Ovary (tissue), 9 donors: Measurements from ENCODE around the gene CMTM3. TPM values are rescaled to one million over a fixed set of nuclear protein-coding genes. Genes with fewer than 3 reads are reported as not detected.

Experiments
- DNase-seq, 5 donors: peaks; one replicate each; pipeline ENCODE4 v3.0.0-alpha.2; 2019 to 2020
- H3K27ac ChIP-seq, 2 donors: fragments of 200-600 bp; one replicate each; pipeline versions ENCODE4 v1.5.1 to v1.8.0; 2019 to 2022
- H3K27me3 ChIP-seq: fragments of 200-600 bp; one replicate; pipeline ENCODE4 v1.8.0; 2022
- H3K36me3 ChIP-seq: fragments of 200-600 bp; sonication (generic); one replicate; pipeline ENCODE4 v1.5.1; 2019
- H3K4me1 ChIP-seq: one replicate; pipeline ENCODE4 v1.8.1; 2013; ENCODE audit warnings: mild to moderate bottlenecking, moderate library complexity; ENCODE audit not compliant: insufficient read depth
- H3K4me3 ChIP-seq: fragments of 200-600 bp; sonication (generic); one replicate; pipeline ENCODE4 v1.5.1; 2017
- H3K9me3 ChIP-seq, 2 donors: fragments of 200-600 bp in 1 of 2; sonication (generic) in 1 of 2; one replicate each; pipeline versions ENCODE4 v1.5.1 to v1.8.1; 2013 to 2019; ENCODE audit warnings: mild to moderate bottlenecking in 1 of 2, moderate library complexity in 1 of 2
- CTCF ChIP-seq, 3 donors: fragments of 450-650 bp in 2 of 3; fragments of 200-600 bp in 1 of 3; IDR thresholded peaks; one replicate each; pipeline versions ENCODE4 v1.5.1 to v1.8.0; 2016 to 2022; ENCODE audit warnings: antibody characterized with exemption in 3 of 3, mild to moderate bottlenecking in 1 of 3
- EP300 ChIP-seq: sonication (generic); formaldehyde crosslinking; IDR thresholded peaks from one replicate; pipeline ENCODE4 v1.6.1; 2017; ENCODE audit warnings: antibody characterized with exemption
- POLR2A ChIP-seq: fragments of 450-650 bp; IDR thresholded peaks from one replicate; pipeline ENCODE4 v1.6.1; 2017; ENCODE audit warnings: antibody characterized with exemption, mild to moderate bottlenecking, moderate library complexity
- WGBS, 3 donors: extraction: QIAGEN DNeasy Blood & Tissue Kit in 1 of 3; methylation state at CpG; one replicate each; pipeline versions ENCODE4 v1.1.5 to v1.1.7; 2013 to 2017; 5-methylcytosine and 5-hydroxymethylcytosine counted together
- intact Hi-C, 4 donors: fragments of 100-400 bp; cut with DNase I; formaldehyde crosslinking; loops; one replicate each; pipeline versions ENCODE4 v1.11.0 to v1.15.1; 2022 to 2023
- polyA plus RNA-seq, 2 donors: library from polyadenylated mRNA; stranded (reverse); fragments of 200-250 nt in 1 of 2; fragments of 350-450 nt in 1 of 2; fragmentation: Illumina TruSeq in 1 of 2; extraction: RNeasy Lipid Tissue Mini Kit (QIAGEN cat#74804) in 1 of 2; gene quantifications; one replicate each; pipeline ENCODE4 v1.2.3, GENCODE V29; 2013 to 2014
- total RNA-seq, 7 donors: library from RNA; depleted of rRNA in 2 of 7; stranded (reverse); fragments of >200 nt in 2 of 7; fragmentation: NEBNext Ultra II Directional in 3 of 7; extraction: Animal tissue kit (Norgen Biotek cat#: 25700) in 3 of 7; gene quantifications; one replicate each; pipeline versions ENCODE4 v1.1.0 to v1.2.4, GENCODE V29; 2016 to 2023
- donor health status: DM: no; HTN: no; CAD: no; lungs with moderate emphysema.
- donor health status: DM: no; HTN: no; CAD: no.
- donor health status: Bipolar disorder and iron deficiency.
- donor health status: DM: yes; HTN: yes; CAD: no.
- donor health status: DM: no; HTN: no; CAD: no.
- donor health status: DM: yes; HTN: yes; CAD: no.

CMTM3 gene
- total and polyA plus RNA-seq, 9 donors: 22.9 to 60.5 (median 43.2) TPM

GRCh38 chr16:66578651-66579531, 25.6 kb upstream of the CMTM3 start, which contains the start of gene CMTM2:
Gene CMTM2, plus strand, starts transcription at chr16:66579463. Its CDS starts 145 bp downstream, at chr16:66579608.
- intact Hi-C loops: no loop called here
- WGBS, 3 donors: 8 to 13% (median 10%) methylated on average over 77 of the region's 77 CpGs
- DNase-seq: peak in 3 of 5 donors; percentile 31 to 48 (median 37)

GRCh38 chr16:66580605-66581209, 23.8 kb upstream of the CMTM3 start:
- peaks cover 5% of the 10 kb centered on the region for H3K4me1 ChIP-seq
- H3K36me3 ChIP-seq: no peaks in the 10 kb centered on the region
- H3K4me3 ChIP-seq: no peak overlapping the region
- no peaks in the 10 kb centered on the region for H3K9me3 ChIP-seq
- WGBS, 3 donors: 88 to 93% (median 90%) methylated on average over 4 of the region's 4 CpGs
- DNase-seq: no peak
- no peak overlapping the region for H3K27ac ChIP-seq
- no peaks in the 10 kb centered on the region for H3K27me3 ChIP-seq
- intact Hi-C loops: no loop called here
- no peak for TF ChIP-seq EP300

More at GRCh38 chr16:66578651-66579531, 25.6 kb upstream of the CMTM3 start, which contains the start of gene CMTM2:
- no peak within 1 kb of the TSS for H3K27ac ChIP-seq
- no peaks in the 10 kb centered on the region for H3K36me3 ChIP-seq
- H3K27me3 ChIP-seq: no peaks in the 10 kb centered on the region
- H3K4me1 ChIP-seq: peaks cover 5% of the 10 kb centered on the region
- no peaks in the 10 kb centered on the region for H3K9me3 ChIP-seq
- H3K4me3 ChIP-seq: no peak within 1 kb of the TSS
- TF ChIP-seq EP300 (no peak), POLR2A (no peak)

- H3K4me1 ChIP-seq: peaks cover 5% of the 10 kb centered on the region
- intact Hi-C loops: no loop called here
- TF ChIP-seq POLR2A (no peak), EP300 (no peak), CTCF (IDR thresholded peaks at IDR 0.05) (no peak)
- no peaks in the 10 kb centered on the region for H3K36me3 ChIP-seq
- DNase-seq: no peak
- H3K27me3 ChIP-seq: no peaks in the 10 kb centered on the region
- no peaks in the 10 kb centered on the region for H3K9me3 ChIP-seq
- WGBS, 3 donors: 50 to 75% (median 69%) methylated on average over 3 of the region's 3 CpGs
- H3K27ac ChIP-seq: no peak overlapping the region
- H3K4me3 ChIP-seq: no peak overlapping the region
These were observed 23.1 kb upstream of the CMTM3 start for GRCh38 chr16:66581246-66581952.

GRCh38 chr16:66585481-66586239, 18.8 kb upstream of the CMTM3 start:
- WGBS, 3 donors: 69 to 77% (median 74%) methylated on average over 10 of the region's 10 CpGs
- Histone ChIP-seq H3K4me3 (no peak overlapping the region), H3K36me3 (no peaks in the 10 kb centered on the region), H3K27me3 (no peaks in the 10 kb centered on the region), H3K4me1 (no peaks in the 10 kb centered on the region), H3K9me3 (no peaks in the 10 kb centered on the region), H3K27ac (no peak overlapping the region)
- intact Hi-C loops: no loop called here
- DNase-seq: no peak
- TF ChIP-seq EP300 (no peak), POLR2A (no peak), CTCF (IDR thresholded peaks at IDR 0.05) (no peak)
